KMS-11 (cell line): ENCODE data around the gene PTCD1.

Experiments
- H2AFZ ChIP-seq: fragments of 200-600 bp; sonication (generic); 2 replicates; pipeline ENCODE4 v1.6.1; 2016; ENCODE audit warnings: antibody characterized with exemption, mixed run types, low read depth
- H3K27ac ChIP-seq: fragments of 200-600 bp; sonication (generic); 2 replicates; pipeline ENCODE4 v1.6.1; 2016; ENCODE audit warnings: mild to moderate bottlenecking, mixed run types
- H3K27me3 ChIP-seq: fragments of 200-600 bp; sonication (generic); 2 replicates; pipeline ENCODE4 v1.6.1; 2017; ENCODE audit warnings: mild to moderate bottlenecking, low read depth, mixed run types, moderate library complexity; ENCODE audit not compliant: insufficient read depth
- H3K36me3 ChIP-seq: fragments of 200-600 bp; sonication (generic); 2 replicates; pipeline ENCODE4 v1.6.1; 2017; ENCODE audit warnings: mild to moderate bottlenecking, mixed run types; ENCODE audit not compliant: insufficient read depth
- H3K4me1 ChIP-seq: fragments of 200-600 bp; sonication (generic); 2 replicates; pipeline ENCODE4 v1.6.1; 2016; ENCODE audit warnings: mild to moderate bottlenecking, low read depth, mixed run types; ENCODE audit not compliant: poor library complexity, severe bottlenecking
- H3K4me2 ChIP-seq: fragments of 200-600 bp; sonication (generic); 2 replicates; pipeline ENCODE4 v1.7.0; 2016; ENCODE audit warnings: mild to moderate bottlenecking, mixed run types
- H3K4me3 ChIP-seq: fragments of 200-600 bp; sonication (generic); IDR thresholded peaks from 2 replicates; pipeline ENCODE4 v1.6.1; 2017; ENCODE audit warnings: low read depth, low read length, mixed read lengths; ENCODE audit not compliant: insufficient read depth
- H3K79me2 ChIP-seq: fragments of 200-600 bp; sonication (generic); 2 replicates; pipeline ENCODE4 v1.6.1; 2016; ENCODE audit warnings: low read depth, mixed run types; ENCODE audit not compliant: insufficient read depth
- H3K9ac ChIP-seq: fragments of 200-600 bp; sonication (generic); 2 replicates; pipeline ENCODE4 v1.6.1; 2016; ENCODE audit warnings: mild to moderate bottlenecking, mixed run types
- H4K20me1 ChIP-seq: fragments of 200-600 bp; sonication (generic); 2 replicates; pipeline ENCODE4 v1.6.1; 2016; ENCODE audit warnings: mild to moderate bottlenecking, mixed run types; ENCODE audit not compliant: insufficient read depth
- CTCF ChIP-seq: fragments of 200-600 bp; sonication (generic); conservative IDR thresholded peaks from 2 replicates; pipeline ENCODE4 v1.6.1; 2017; ENCODE audit warnings: low read depth, mild to moderate bottlenecking, antibody characterized with exemption, low read length, moderate library complexity, mixed read lengths

Gene PTCD1

GRCh38 chr7:99457650-99458493 lies 19.3 kb upstream of the PTCD1 start:
- Histone ChIP-seq H3K36me3 (peaks cover 3% of the 10 kb centered on the region; the same call in 1 of the 2 replicates), H3K4me1 (no peaks in the 10 kb centered on the region), H3K27me3 (no peaks in the 10 kb centered on the region), H3K27ac (no peak overlapping the region), H3K9ac (no peak overlapping the region), H4K20me1 (peaks cover 16% of the 10 kb centered on the region; the same call in 1 of the 2 replicates), H3K79me2 (peaks cover 46% of the 10 kb centered on the region), H3K4me3 (no peak overlapping the region), H2AFZ (no peak overlapping the region), H3K4me2 (no peak overlapping the region)
- TF ChIP-seq CTCF: no peak

GRCh38 chr7:99457050-99457649 lies 18.6 kb upstream of the PTCD1 start:
- peaks cover 3% of the 10 kb centered on the region; the same call in 1 of the 2 replicates for H3K36me3 ChIP-seq
- H4K20me1 ChIP-seq: peaks cover 16% of the 10 kb centered on the region; the same call in 1 of the 2 replicates
- H3K79me2 ChIP-seq: peaks cover 39% of the 10 kb centered on the region
- no peaks in the 10 kb centered on the region for H3K27me3 ChIP-seq
- H3K9ac ChIP-seq: no peak overlapping the region
- TF ChIP-seq CTCF: no peak
- no peak overlapping the region for H3K4me3 ChIP-seq
- no peaks in the 10 kb centered on the region for H3K4me1 ChIP-seq
- no peak overlapping the region for H2AFZ ChIP-seq
- H3K4me2 ChIP-seq: no peak overlapping the region
- H3K27ac ChIP-seq: no peak overlapping the region

- Histone ChIP-seq H3K4me1 (no peaks in the 10 kb centered on the region), H4K20me1 (peaks cover 16% of the 10 kb centered on the region; the same call in 1 of the 2 replicates), H3K79me2 (peaks cover 30% of the 10 kb centered on the region), H3K27ac (no peak overlapping the region), H3K27me3 (no peaks in the 10 kb centered on the region), H3K4me3 (no peak overlapping the region), H3K4me2 (no peak overlapping the region), H3K9ac (no peak overlapping the region), H2AFZ (no peak overlapping the region), H3K36me3 (peaks cover 3% of the 10 kb centered on the region; the same call in 1 of the 2 replicates)
- no peak for TF ChIP-seq CTCF
Observed at GRCh38 chr7:99456288-99456687, 17.7 kb upstream of the PTCD1 start.

GRCh38 chr7:99455874-99456273 lies 17.3 kb upstream of the PTCD1 start:
- H3K9ac ChIP-seq: no peak overlapping the region
- H3K27me3 ChIP-seq: no peaks in the 10 kb centered on the region
- peaks cover 7% of the 10 kb centered on the region; the same call in 1 of the 2 replicates for H3K36me3 ChIP-seq
- H3K27ac ChIP-seq: no peak overlapping the region
- no peak for TF ChIP-seq CTCF
- no peak overlapping the region for H3K4me3 ChIP-seq
- no peaks in the 10 kb centered on the region for H3K4me1 ChIP-seq
- peaks cover 12% of the 10 kb centered on the region; the same call in 1 of the 2 replicates for H4K20me1 ChIP-seq
- H2AFZ ChIP-seq: no peak overlapping the region
- H3K4me2 ChIP-seq: no peak overlapping the region
- peaks cover 26% of the 10 kb centered on the region for H3K79me2 ChIP-seq
